Thyroid gland (tissue), 4 donors: ENCODE results near the gene EVA1C.

ENCODE experiments used
- CTCF ChIP-seq, 6 experiments: fragments of 200-600 bp in 3 of 6; fragments of 450-650 bp in 3 of 6; sonication (generic) in 3 of 6; IDR thresholded peaks; one replicate each; pipeline ENCODE4 v1.5.1; 2016 to 2019; ENCODE audit warnings: antibody characterized with exemption in 6 of 6, mild to moderate bottlenecking in 2 of 6, inconsistent platforms in 1 of 6, moderate library complexity in 1 of 6
- POLR2A ChIP-seq, 2 donors: fragments of 450-650 bp; IDR thresholded peaks; one replicate each; pipeline ENCODE4 v1.6.1; 2017; ENCODE audit warnings: antibody characterized with exemption in 2 of 2, mild to moderate bottlenecking in 2 of 2, moderate library complexity in 1 of 2

GRCh38 chr21:32447224-32447623 lies 34.7 kb downstream of the EVA1C start:
- TF ChIP-seq POLR2A (IDR thresholded peaks at IDR 0.05) (no peak), CTCF (IDR thresholded peaks at IDR 0.05) (no peak)
